Measurements from ENCODE around the gene STX2. TPM values are rescaled to one million over a fixed set of nuclear protein-coding genes. Genes with fewer than 3 reads are reported as not detected.

Gene STX2
- total and polyA plus RNA-seq, 2 donors (not counting 1 experiment from before 2014, with no cell fraction given), result 35.2 to 87.8 TPM

DNA sequence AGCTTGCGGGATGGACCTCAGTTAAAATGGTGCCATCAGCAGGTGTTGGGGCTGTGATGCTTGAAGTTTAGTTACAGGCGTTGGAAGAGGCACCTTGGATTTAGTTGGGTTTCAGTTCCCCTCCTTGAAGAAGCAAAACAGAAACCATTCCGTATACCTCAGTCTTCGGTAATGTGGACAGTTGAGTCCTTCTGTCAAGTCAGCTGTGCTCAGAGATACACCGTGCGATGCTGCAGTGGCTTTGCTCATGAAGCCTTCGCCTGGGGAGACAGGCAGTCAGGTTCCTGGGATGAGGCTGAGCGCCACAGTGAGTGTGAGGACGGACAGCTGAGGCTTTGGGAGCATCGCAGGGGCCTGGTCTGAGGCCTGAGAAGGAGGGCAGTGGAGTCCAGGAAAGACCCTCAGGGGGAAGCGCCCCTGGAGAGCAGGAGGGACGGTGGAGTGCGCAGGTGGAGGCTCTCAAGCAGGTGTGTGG lies 40.2 kb upstream of the STX2 start:
- Histone ChIP-seq H3K9ac (ENCODE audit: insufficient read depth, low read length) (no peak overlapping the region), H4K20me1 (ENCODE audit: control insufficient read depth, extremely low read depth, insufficient read depth, low read length) (no peaks in the 10 kb centered on the region), H3K4me3 (replicated peaks in 1 of 4; ENCODE audit: control extremely low read depth in 1 of 4, insufficient read depth in 1 of 4, low read depth in 3 of 4, low read length in 4 of 4) (no peak overlapping the region), H3K27ac (ENCODE audit: insufficient read depth, low read length) (no peak overlapping the region), H3K27me3 (ENCODE audit: control insufficient read depth, insufficient read depth, low read length) (no peaks in the 10 kb centered on the region), H2AFZ (ENCODE audit: low read length) (no peak overlapping the region), H3K79me2 (ENCODE audit: control insufficient read depth, insufficient read depth, low read length) (peaks cover 11% of the 10 kb centered on the region), H3K4me1 (ENCODE audit: control insufficient read depth, extremely low read depth, insufficient read depth, low read length) (no peaks in the 10 kb centered on the region), H3K9me3 (ENCODE audit: control insufficient read depth, insufficient read depth, low read depth, low read length) (no peaks in the 10 kb centered on the region), H3K4me2 (ENCODE audit: extremely low read depth, insufficient read depth, low read length) (no peak overlapping the region), H3K36me3 (ENCODE audit: control insufficient read depth, insufficient read depth, low read length) (peaks cover 8% of the 10 kb centered on the region)
- TF ChIP-seq EZH2 (IDR thresholded peaks at IDR 0.05; ENCODE audit: low read length, missing control alignments), result no peak
- TF ChIP-seq, protein P1, sequence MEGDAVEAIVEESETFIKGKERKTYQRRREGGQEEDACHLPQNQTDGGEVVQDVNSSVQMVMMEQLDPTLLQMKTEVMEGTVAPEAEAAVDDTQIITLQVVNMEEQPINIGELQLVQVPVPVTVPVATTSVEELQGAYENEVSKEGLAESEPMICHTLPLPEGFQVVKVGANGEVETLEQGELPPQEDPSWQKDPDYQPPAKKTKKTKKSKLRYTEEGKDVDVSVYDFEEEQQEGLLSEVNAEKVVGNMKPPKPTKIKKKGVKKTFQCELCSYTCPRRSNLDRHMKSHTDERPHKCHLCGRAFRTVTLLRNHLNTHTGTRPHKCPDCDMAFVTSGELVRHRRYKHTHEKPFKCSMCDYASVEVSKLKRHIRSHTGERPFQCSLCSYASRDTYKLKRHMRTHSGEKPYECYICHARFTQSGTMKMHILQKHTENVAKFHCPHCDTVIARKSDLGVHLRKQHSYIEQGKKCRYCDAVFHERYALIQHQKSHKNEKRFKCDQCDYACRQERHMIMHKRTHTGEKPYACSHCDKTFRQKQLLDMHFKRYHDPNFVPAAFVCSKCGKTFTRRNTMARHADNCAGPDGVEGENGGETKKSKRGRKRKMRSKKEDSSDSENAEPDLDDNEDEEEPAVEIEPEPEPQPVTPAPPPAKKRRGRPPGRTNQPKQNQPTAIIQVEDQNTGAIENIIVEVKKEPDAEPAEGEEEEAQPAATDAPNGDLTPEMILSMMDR (conservative IDR thresholded peaks at IDR 0.05 in 1 of 2, IDR thresholded peaks at IDR 0.05 in 1 of 2; ENCODE audit: low read depth in 1 of 2, low read length in 2 of 2), result no peak
- no peak for DNase-seq (ENCODE audit: low read depth in 2 of 2)

DNA sequence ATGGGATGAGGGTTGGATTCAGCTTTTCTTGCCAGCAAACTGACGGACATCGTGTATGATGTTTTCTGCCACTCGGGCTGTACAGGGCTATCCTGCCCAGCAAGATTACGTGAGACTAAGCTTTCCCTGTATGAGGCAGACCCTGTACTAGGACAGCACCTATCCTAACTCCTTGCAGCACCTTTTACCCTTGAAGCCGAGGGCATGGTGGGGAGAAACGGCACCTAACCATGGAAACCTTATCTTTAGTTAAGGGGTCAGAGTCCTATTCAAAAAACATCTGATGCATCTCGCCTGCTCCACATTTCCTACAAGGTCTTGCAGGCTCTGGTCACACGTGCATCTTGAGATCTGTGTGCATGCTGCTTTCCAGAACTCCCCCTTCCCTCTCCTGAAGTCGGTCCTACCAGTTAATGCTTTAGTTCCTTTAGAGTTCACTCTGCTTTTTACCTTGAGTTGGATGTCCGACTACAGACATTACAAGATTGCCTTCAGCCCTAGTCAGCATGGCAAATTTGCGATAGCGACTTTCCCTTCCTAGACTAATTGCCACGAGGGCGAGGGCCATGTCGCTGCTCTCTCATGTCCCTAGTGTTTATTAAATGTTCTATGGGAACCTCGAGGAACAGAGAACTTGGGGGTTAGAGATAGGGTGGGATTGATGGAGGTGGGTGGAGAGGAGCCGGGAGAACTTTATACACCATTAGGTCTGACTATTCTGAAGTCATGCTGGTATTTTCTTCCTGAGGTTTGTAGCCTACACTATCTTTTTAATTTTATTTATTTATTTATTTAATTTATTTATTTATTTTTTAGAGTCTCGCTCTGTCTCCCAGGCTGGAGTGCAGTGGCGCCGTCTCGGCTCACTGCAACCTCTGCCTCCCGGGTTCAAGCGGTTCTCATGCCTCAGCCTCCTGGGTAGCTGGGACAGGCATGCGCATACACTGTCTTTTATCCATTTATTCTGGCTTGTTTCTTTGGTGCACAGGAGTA lies 39.4 kb upstream of the STX2 start:
- no peak overlapping the region for H2AFZ ChIP-seq (ENCODE audit: low read length)
- H3K9me3 ChIP-seq (ENCODE audit: control insufficient read depth, insufficient read depth, low read depth, low read length), result no peaks in the 10 kb centered on the region
- H3K27me3 ChIP-seq (ENCODE audit: control insufficient read depth, insufficient read depth, low read length), result no peaks in the 10 kb centered on the region
- peaks cover 11% of the 10 kb centered on the region for H3K36me3 ChIP-seq (ENCODE audit: control insufficient read depth, insufficient read depth, low read length)
- no peaks in the 10 kb centered on the region for H3K4me1 ChIP-seq (ENCODE audit: control insufficient read depth, extremely low read depth, insufficient read depth, low read length)
- no peaks in the 10 kb centered on the region for H4K20me1 ChIP-seq (ENCODE audit: control insufficient read depth, extremely low read depth, insufficient read depth, low read length)
- no peak overlapping the region for H3K4me3 ChIP-seq (replicated peaks in 1 of 4; ENCODE audit: control extremely low read depth in 1 of 4, insufficient read depth in 1 of 4, low read depth in 3 of 4, low read length in 4 of 4)
- H3K27ac ChIP-seq (ENCODE audit: insufficient read depth, low read length), result no peak overlapping the region
- H3K79me2 ChIP-seq (ENCODE audit: control insufficient read depth, insufficient read depth, low read length), result peaks cover 19% of the 10 kb centered on the region
- no peak overlapping the region for H3K4me2 ChIP-seq (ENCODE audit: extremely low read depth, insufficient read depth, low read length)
- TF ChIP-seq, protein P1 (conservative IDR thresholded peaks at IDR 0.05 in 1 of 2, IDR thresholded peaks at IDR 0.05 in 1 of 2; ENCODE audit: low read depth in 1 of 2, low read length in 2 of 2), result no peak
- TF ChIP-seq EZH2 (IDR thresholded peaks at IDR 0.05; ENCODE audit: low read length, missing control alignments), result no peak
- no peak overlapping the region for H3K9ac ChIP-seq (ENCODE audit: insufficient read depth, low read length)
- no peak for DNase-seq (ENCODE audit: low read depth in 2 of 2)

DNA sequence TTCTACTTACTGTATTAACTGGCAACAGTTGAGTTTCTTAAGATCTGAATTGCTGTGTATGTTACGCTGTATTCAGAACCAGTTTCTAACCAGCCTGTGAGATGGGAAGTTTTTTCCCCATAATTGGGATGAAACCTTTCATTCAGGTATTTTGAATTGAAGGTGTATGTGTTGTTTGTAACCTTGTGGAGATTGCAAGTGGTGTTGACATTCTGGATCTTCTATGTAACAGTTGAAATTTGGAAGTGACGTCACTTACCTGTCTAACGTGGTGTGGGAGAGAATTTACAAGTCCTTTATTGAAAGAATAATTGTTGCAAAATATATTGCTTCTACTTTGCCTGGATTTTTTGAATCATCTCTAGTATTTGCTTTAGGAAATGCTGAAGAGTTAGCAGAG lies 38.3 kb upstream of the STX2 start:
- Histone ChIP-seq H3K27ac (ENCODE audit: insufficient read depth, low read length) (no peak overlapping the region), H3K27me3 (ENCODE audit: control insufficient read depth, insufficient read depth, low read length) (no peaks in the 10 kb centered on the region), H3K9me3 (ENCODE audit: control insufficient read depth, insufficient read depth, low read depth, low read length) (no peaks in the 10 kb centered on the region), H3K79me2 (ENCODE audit: control insufficient read depth, insufficient read depth, low read length) (peaks cover 31% of the 10 kb centered on the region), H3K4me2 (ENCODE audit: extremely low read depth, insufficient read depth, low read length) (no peak overlapping the region), H4K20me1 (ENCODE audit: control insufficient read depth, extremely low read depth, insufficient read depth, low read length) (no peaks in the 10 kb centered on the region), H3K4me3 (replicated peaks in 1 of 4; ENCODE audit: control extremely low read depth in 1 of 4, insufficient read depth in 1 of 4, low read depth in 3 of 4, low read length in 4 of 4) (no peak overlapping the region), H3K9ac (ENCODE audit: insufficient read depth, low read length) (no peak overlapping the region), H3K36me3 (ENCODE audit: control insufficient read depth, insufficient read depth, low read length) (peaks cover 15% of the 10 kb centered on the region), H3K4me1 (ENCODE audit: control insufficient read depth, extremely low read depth, insufficient read depth, low read length) (no peaks in the 10 kb centered on the region), H2AFZ (ENCODE audit: low read length) (no peak overlapping the region)
- TF ChIP-seq, protein P1 (conservative IDR thresholded peaks at IDR 0.05 in 1 of 2, IDR thresholded peaks at IDR 0.05 in 1 of 2; ENCODE audit: low read depth in 1 of 2, low read length in 2 of 2), result no peak
- no peak for TF ChIP-seq EZH2 (IDR thresholded peaks at IDR 0.05; ENCODE audit: low read length, missing control alignments)
- DNase-seq (ENCODE audit: low read depth in 2 of 2), result no peak
